CD4-positive, alpha-beta memory T cell (primary cell): ENCODE results near the gene PHLDB1. TPM values are rescaled to one million over a fixed set of nuclear protein-coding genes. Genes with fewer than 3 reads are reported as not detected.

ENCODE experiments used
- CTCF ChIA-PET: fragments of 350-600 bp; sonication (Branson Sonifier 250); formaldehyde crosslinking; loops from one replicate; lab custom pipeline; 2021; ENCODE audit warnings: inconsistent platforms; ENCODE audit not compliant: partially characterized antibody; lab: Charles Lee
- POLR2A ChIA-PET: fragments of 350-600 bp; sonication (Branson Sonifier 250); formaldehyde crosslinking; loops from one replicate; lab custom pipeline; 2021; ENCODE audit not compliant: partially characterized antibody; lab: Charles Lee
- DNase-seq, 5 donors: peaks; one replicate each; pipeline versions ENCODE4 v3.0.0 to v3.0.0-alpha.2; 2020 to 2022; ENCODE audit warnings: mixed read lengths in 1 of 5
- H3K27ac ChIP-seq: one replicate; pipeline ENCODE4 v1.7.0; 2013; ENCODE audit warnings: low read depth, low read length
- H3K27me3 ChIP-seq: 2 replicates; pipeline ENCODE4 v1.7.0; 2013; ENCODE audit warnings: mild to moderate bottlenecking, low read length, moderate library complexity; ENCODE audit not compliant: insufficient read depth
- H3K36me3 ChIP-seq: 2 replicates; pipeline ENCODE4 v1.7.0; 2013; ENCODE audit warnings: mild to moderate bottlenecking, low read length, moderate library complexity; ENCODE audit not compliant: insufficient read depth
- H3K4me1 ChIP-seq: 2 replicates; pipeline ENCODE4 v1.7.0; 2013; ENCODE audit warnings: mild to moderate bottlenecking, low read length, moderate library complexity; ENCODE audit not compliant: insufficient read depth
- H3K4me3 ChIP-seq, 2 donors: one replicate each; pipeline ENCODE4 v1.7.0; 2013; ENCODE audit warnings: low read length in 2 of 2, mild to moderate bottlenecking in 1 of 2
- H3K9me3 ChIP-seq, 2 donors: one replicate each; pipeline ENCODE4 v1.7.0; 2013; ENCODE audit warnings: low read length in 2 of 2, control low read depth in 1 of 2; ENCODE audit not compliant: control insufficient read depth in 1 of 2
- H3K27ac Mint-ChIP-seq, 7 donors: one replicate each; pipeline ENCODE4 v1.8.0; 2020 to 2021; ENCODE audit warnings: mixed read lengths in 7 of 7, mild to moderate bottlenecking in 6 of 7, inconsistent platforms in 3 of 7, moderate library complexity in 3 of 7
- H3K27me3 Mint-ChIP-seq, 2 donors: one replicate each; pipeline ENCODE4 v1.8.0; 2020 to 2021; ENCODE audit warnings: mixed read lengths in 2 of 2
- H3K36me3 Mint-ChIP-seq, 2 donors: one replicate each; pipeline ENCODE4 v1.8.0; 2020 to 2021; ENCODE audit warnings: mixed read lengths in 2 of 2, inconsistent platforms in 1 of 2, mild to moderate bottlenecking in 1 of 2
- H3K4me1 Mint-ChIP-seq, 4 donors: one replicate each; pipeline ENCODE4 v1.8.0; 2020 to 2021; ENCODE audit warnings: mixed read lengths in 4 of 4, mild to moderate bottlenecking in 1 of 4
- H3K4me3 Mint-ChIP-seq, 8 donors: one replicate each; pipeline ENCODE4 v1.8.0; 2020 to 2021; ENCODE audit warnings: mixed read lengths in 8 of 8, mild to moderate bottlenecking in 7 of 8, moderate library complexity in 6 of 8, inconsistent platforms in 3 of 8
- H3K9me3 Mint-ChIP-seq, 8 donors: one replicate each; pipeline ENCODE4 v1.8.0; 2020 to 2021; ENCODE audit warnings: mixed read lengths in 8 of 8, mild to moderate bottlenecking in 5 of 8, inconsistent platforms in 3 of 8, moderate library complexity in 1 of 8
- intact Hi-C: fragments of 100-400 bp; cut with micrococcal nuclease; formaldehyde crosslinking; loops from one replicate; pipeline ENCODE4 v1.15.1; 2023
- polyA plus RNA-seq, 2 donors: library from polyadenylated mRNA; unstranded; fragments of 300-500 nt; fragmentation: Illumina TruSeq; gene quantifications; one replicate each; pipeline ENCODE4 v1.2.3, GENCODE V29; 2021
- total RNA-seq, 2 experiments: library from RNA; stranded (reverse); gene quantifications; one replicate each; pipeline ENCODE4 v1.2.3, GENCODE V29; 2021

The PHLDB1 gene
- total and polyA plus RNA-seq, 4 experiments from 2014 or later, result 0.34 to 3.9 (median 2.1) TPM

GRCh38 chr11:118643995-118644345 lies 36.6 kb downstream of the PHLDB1 start:
- ChIA-PET POLR2A (no interaction called here), CTCF (interaction anchor here (1.1 kb wide), 1 partner anchor 31 kb away, joined by 3 read pairs; no protein-coding TSS in a partner anchor)
- Mint-ChIP-seq H3K27me3 (peaks cover 0 to 2% of the 10 kb centered on the region in 2 donors), H3K36me3 (no peaks in the 10 kb centered on the region), H3K9me3 (peaks cover 0 to 3% (median 0%) of the 10 kb centered on the region in 8 donors), H3K4me3 (no peak overlapping the region), H3K4me1 (no peaks in the 10 kb centered on the region), H3K27ac (no peak overlapping the region)
- no peak for DNase-seq
- intact Hi-C loops, result no loop called here
- Histone ChIP-seq H3K27me3 (no peaks in the 10 kb centered on the region), H3K9me3 (no peaks in the 10 kb centered on the region), H3K4me3 (no peak overlapping the region), H3K36me3 (no peaks in the 10 kb centered on the region), H3K27ac (no peak overlapping the region), H3K4me1 (no peaks in the 10 kb centered on the region)

- Histone ChIP-seq H3K4me3 (no peak overlapping the region), H3K27me3 (no peaks in the 10 kb centered on the region), H3K9me3 (no peaks in the 10 kb centered on the region), H3K36me3 (no peaks in the 10 kb centered on the region), H3K27ac (no peak overlapping the region), H3K4me1 (no peaks in the 10 kb centered on the region)
- ChIA-PET POLR2A (no interaction called here), CTCF (interaction anchor here (0.6 to 1.0 kb wide), 2 partner anchors 16 to 261 kb away, joined by 3 read pairs; no protein-coding TSS in a partner anchor)
- DNase-seq, result no peak
- Mint-ChIP-seq H3K9me3 (peaks cover 0 to 3% (median 0%) of the 10 kb centered on the region in 8 donors), H3K4me1 (no peaks in the 10 kb centered on the region), H3K4me3 (no peak overlapping the region), H3K36me3 (no peaks in the 10 kb centered on the region), H3K27ac (no peak overlapping the region), H3K27me3 (peaks cover 0 to 2% of the 10 kb centered on the region in 2 donors)
- intact Hi-C loops, result no loop called here
Measured at GRCh38 chr11:118644496-118644895, 37.1 kb downstream of the PHLDB1 start.

- H3K4me3 ChIP-seq, result no peak overlapping the region
- no peak overlapping the region for H3K27ac Mint-ChIP-seq
- H3K36me3 ChIP-seq, result no peaks in the 10 kb centered on the region
- CTCF ChIA-PET, result interaction anchor here (0.6 to 1.0 kb wide), 2 partner anchors 15 to 260 kb away, joined by 3 read pairs; no protein-coding TSS in a partner anchor
- H3K4me1 ChIP-seq, result no peaks in the 10 kb centered on the region
- no peaks in the 10 kb centered on the region for H3K4me1 Mint-ChIP-seq
- H3K36me3 Mint-ChIP-seq, result no peaks in the 10 kb centered on the region
- DNase-seq, result no peak
- H3K27me3 ChIP-seq, result no peaks in the 10 kb centered on the region
- POLR2A ChIA-PET, result interaction anchor here (1.8 kb wide), 1 partner anchor 9 kb away, joined by 5 read pairs; no protein-coding TSS in a partner anchor
- H3K9me3 ChIP-seq, result no peaks in the 10 kb centered on the region
- H3K9me3 Mint-ChIP-seq, result peaks cover 0 to 3% (median 0%) of the 10 kb centered on the region in 8 donors
- H3K27me3 Mint-ChIP-seq, result peaks cover 0 to 2% of the 10 kb centered on the region in 2 donors
- intact Hi-C loops, result no loop called here
- no peak overlapping the region for H3K27ac ChIP-seq
- no peak overlapping the region for H3K4me3 Mint-ChIP-seq
Measured at GRCh38 chr11:118645066-118645715, 37.8 kb downstream of the PHLDB1 start.

GRCh38 chr11:118646393-118646792 lies 39.0 kb downstream of the PHLDB1 start:
- no peak overlapping the region for H3K4me3 Mint-ChIP-seq
- Histone ChIP-seq H3K4me3 (no peak overlapping the region), H3K27me3 (no peaks in the 10 kb centered on the region), H3K9me3 (no peaks in the 10 kb centered on the region), H3K27ac (no peak overlapping the region), H3K36me3 (no peaks in the 10 kb centered on the region), H3K4me1 (no peaks in the 10 kb centered on the region)
- intact Hi-C loops, result no loop called here
- H3K4me1 Mint-ChIP-seq, result no peaks in the 10 kb centered on the region
- DNase-seq, result no peak
- POLR2A ChIA-PET, result interaction anchor here (1.8 kb wide), 1 partner anchor 10 kb away, joined by 5 read pairs; no protein-coding TSS in a partner anchor
- H3K27ac Mint-ChIP-seq, result no peak overlapping the region
- H3K9me3 Mint-ChIP-seq, result peaks cover 0 to 3% (median 0%) of the 10 kb centered on the region in 8 donors
- CTCF ChIA-PET, result no interaction called here
- peaks cover 0 to 2% of the 10 kb centered on the region in 2 donors for H3K27me3 Mint-ChIP-seq
- H3K36me3 Mint-ChIP-seq, result no peaks in the 10 kb centered on the region

GRCh38 chr11:118648291-118648690 lies 40.9 kb downstream of the PHLDB1 start:
- H3K27ac ChIP-seq, result no peak overlapping the region
- no peaks in the 10 kb centered on the region for H3K36me3 ChIP-seq
- Mint-ChIP-seq H3K9me3 (peaks cover 0 to 3% (median 0%) of the 10 kb centered on the region in 8 donors), H3K27me3 (peaks cover 0 to 2% of the 10 kb centered on the region in 2 donors), H3K27ac (no peak overlapping the region), H3K36me3 (no peaks in the 10 kb centered on the region), H3K4me1 (peaks cover 6 to 11% (median 10%) of the 10 kb centered on the region in 4 donors), H3K4me3 (no peak overlapping the region)
- intact Hi-C loops, result no loop called here
- H3K4me3 ChIP-seq, result no peak overlapping the region
- ChIA-PET CTCF (no interaction called here), POLR2A (no interaction called here)
- H3K27me3 ChIP-seq, result no peaks in the 10 kb centered on the region
- peaks cover 8% of the 10 kb centered on the region for H3K4me1 ChIP-seq
- no peak for DNase-seq
- H3K9me3 ChIP-seq, result no peaks in the 10 kb centered on the region

GRCh38 chr11:118649941-118650340 lies 42.5 kb downstream of the PHLDB1 start:
- Histone ChIP-seq H3K36me3 (no peaks in the 10 kb centered on the region), H3K9me3 (no peaks in the 10 kb centered on the region), H3K4me3 (no peak overlapping the region), H3K27me3 (no peaks in the 10 kb centered on the region), H3K4me1 (peaks cover 8% of the 10 kb centered on the region), H3K27ac (no peak overlapping the region)
- Mint-ChIP-seq H3K4me1 (peaks cover 6 to 11% (median 10%) of the 10 kb centered on the region in 4 donors), H3K27ac (peak overlapping the region in 1 of 7 donors; percentile 2), H3K36me3 (no peaks in the 10 kb centered on the region), H3K9me3 (peaks cover 0 to 3% (median 0%) of the 10 kb centered on the region in 8 donors), H3K27me3 (peaks cover 0 to 2% of the 10 kb centered on the region in 2 donors), H3K4me3 (no peak overlapping the region)
- POLR2A ChIA-PET, result no interaction called here
- CTCF ChIA-PET, result no interaction called here
- DNase-seq, result no peak
- intact Hi-C loops, result no loop called here

- no peak overlapping the region for H3K27ac ChIP-seq
- H3K4me3 Mint-ChIP-seq, result no peak overlapping the region
- intact Hi-C loops, result no loop called here
- H3K36me3 ChIP-seq, result no peaks in the 10 kb centered on the region
- peaks cover 0 to 2% of the 10 kb centered on the region in 2 donors for H3K27me3 Mint-ChIP-seq
- H3K27me3 ChIP-seq, result no peaks in the 10 kb centered on the region
- H3K4me1 ChIP-seq, result peaks cover 8% of the 10 kb centered on the region
- ChIA-PET POLR2A (no interaction called here), CTCF (no interaction called here)
- DNase-seq, result no peak
- H3K27ac Mint-ChIP-seq, result no peak overlapping the region
- no peaks in the 10 kb centered on the region for H3K9me3 ChIP-seq
- no peak overlapping the region for H3K4me3 ChIP-seq
- H3K4me1 Mint-ChIP-seq, result peaks cover 6 to 11% (median 10%) of the 10 kb centered on the region in 4 donors
- H3K9me3 Mint-ChIP-seq, result peaks cover 0 to 3% (median 0%) of the 10 kb centered on the region in 8 donors
- no peaks in the 10 kb centered on the region for H3K36me3 Mint-ChIP-seq
Measured at GRCh38 chr11:118650366-118650765, 43.0 kb downstream of the PHLDB1 start.
